Measurements from ENCODE around the gene SCO1. TPM values are rescaled to one million over a fixed set of nuclear protein-coding genes. Genes with fewer than 3 reads are reported as not detected.

Gene SCO1
- total and polyA plus RNA-seq, 2 of the 4 experiments (the other 2 are of a cell fraction) = 17.0 to 21.7 TPM

- H2AK9ac ChIP-seq (replicated peaks; ENCODE audit: low read depth, low read length, poor library complexity) = no peak overlapping the region
- H2BK120ac ChIP-seq (ENCODE audit: low read depth, low read length) = no peak overlapping the region
- H3K4ac ChIP-seq (ENCODE audit: low read depth, low read length) = no peak overlapping the region
- no peak overlapping the region for H3K56ac ChIP-seq (ENCODE audit: extremely low read depth, insufficient read depth, low read length)
- no peak for TF ChIP-seq RCOR1 (IDR thresholded peaks at IDR 0.05; ENCODE audit: insufficient replicate concordance, low read length)
- no peak for TF ChIP-seq RAD21 (IDR thresholded peaks at IDR 0.05; ENCODE audit: low read length)
- TF ChIP-seq, protein P1, sequence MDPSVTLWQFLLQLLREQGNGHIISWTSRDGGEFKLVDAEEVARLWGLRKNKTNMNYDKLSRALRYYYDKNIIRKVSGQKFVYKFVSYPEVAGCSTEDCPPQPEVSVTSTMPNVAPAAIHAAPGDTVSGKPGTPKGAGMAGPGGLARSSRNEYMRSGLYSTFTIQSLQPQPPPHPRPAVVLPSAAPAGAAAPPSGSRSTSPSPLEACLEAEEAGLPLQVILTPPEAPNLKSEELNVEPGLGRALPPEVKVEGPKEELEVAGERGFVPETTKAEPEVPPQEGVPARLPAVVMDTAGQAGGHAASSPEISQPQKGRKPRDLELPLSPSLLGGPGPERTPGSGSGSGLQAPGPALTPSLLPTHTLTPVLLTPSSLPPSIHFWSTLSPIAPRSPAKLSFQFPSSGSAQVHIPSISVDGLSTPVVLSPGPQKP (IDR thresholded peaks at IDR 0.05; ENCODE audit: borderline replicate concordance, low read depth, low read length) = no peak
- no peak for TF ChIP-seq SMC3 (IDR thresholded peaks at IDR 0.05; ENCODE audit: low read depth, low read length)
- no peak for TF ChIP-seq CEBPB (IDR thresholded peaks at IDR 0.05; ENCODE audit: low read depth, low read length)
- TF ChIP-seq BHLHE40 (IDR thresholded peaks at IDR 0.05; ENCODE audit: low read depth, low read length) = no peak
- no peak for TF ChIP-seq NFE2L2 (IDR thresholded peaks at IDR 0.05; ENCODE audit: low read depth, low read length)
- TF ChIP-seq USF2 (IDR thresholded peaks at IDR 0.05; ENCODE audit: low read depth, low read length) = no peak
- TF ChIP-seq FOS (IDR thresholded peaks at IDR 0.05; ENCODE audit: low read depth, low read length) = no peak
- TF ChIP-seq RFX5 (IDR thresholded peaks at IDR 0.05; ENCODE audit: low read depth, low read length) = no peak
- TF ChIP-seq, protein P2, sequence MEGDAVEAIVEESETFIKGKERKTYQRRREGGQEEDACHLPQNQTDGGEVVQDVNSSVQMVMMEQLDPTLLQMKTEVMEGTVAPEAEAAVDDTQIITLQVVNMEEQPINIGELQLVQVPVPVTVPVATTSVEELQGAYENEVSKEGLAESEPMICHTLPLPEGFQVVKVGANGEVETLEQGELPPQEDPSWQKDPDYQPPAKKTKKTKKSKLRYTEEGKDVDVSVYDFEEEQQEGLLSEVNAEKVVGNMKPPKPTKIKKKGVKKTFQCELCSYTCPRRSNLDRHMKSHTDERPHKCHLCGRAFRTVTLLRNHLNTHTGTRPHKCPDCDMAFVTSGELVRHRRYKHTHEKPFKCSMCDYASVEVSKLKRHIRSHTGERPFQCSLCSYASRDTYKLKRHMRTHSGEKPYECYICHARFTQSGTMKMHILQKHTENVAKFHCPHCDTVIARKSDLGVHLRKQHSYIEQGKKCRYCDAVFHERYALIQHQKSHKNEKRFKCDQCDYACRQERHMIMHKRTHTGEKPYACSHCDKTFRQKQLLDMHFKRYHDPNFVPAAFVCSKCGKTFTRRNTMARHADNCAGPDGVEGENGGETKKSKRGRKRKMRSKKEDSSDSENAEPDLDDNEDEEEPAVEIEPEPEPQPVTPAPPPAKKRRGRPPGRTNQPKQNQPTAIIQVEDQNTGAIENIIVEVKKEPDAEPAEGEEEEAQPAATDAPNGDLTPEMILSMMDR (conservative IDR thresholded peaks at IDR 0.05; ENCODE audit: low read depth, low read length) = no peak
- no peak overlapping the region for H2AK5ac ChIP-seq (ENCODE audit: low read depth, low read length)
- no peak overlapping the region for H3K23ac ChIP-seq (ENCODE audit: low read depth, low read length)
- no peak overlapping the region for H3K18ac ChIP-seq (ENCODE audit: low read depth, low read length)
- intact Hi-C loops (cut with micrococcal nuclease) = loop anchor here (2.0 kb wide), 1 partner anchor 89 kb away; no protein-coding TSS in a partner anchor
- H3K27me3 ChIP-seq (ENCODE audit: control insufficient read depth, insufficient read depth, low read length) = peaks cover 7% of the 10 kb centered on the region
- no peak overlapping the region for H2BK5ac ChIP-seq (ENCODE audit: low read depth, low read length, poor library complexity, severe bottlenecking)
- no peak overlapping the region for H2BK15ac ChIP-seq (ENCODE audit: low read depth, low read length)
- no peak overlapping the region for H3K4me2 ChIP-seq (ENCODE audit: low read depth, low read length)
- ChIA-PET CTCF (interaction anchor here (0.7 to 2.6 kb wide), 4 partner anchors 36 to 997 kb away, joined by 3 to 16 read pairs (median 4); no protein-coding TSS in a partner anchor), POLR2A (ENCODE audit: unreplicated experiment) (no interaction called here)
- no peak overlapping the region for H4K5ac ChIP-seq (ENCODE audit: low read depth, low read length)
- ATAC-seq (ENCODE audit: low read depth) (no peak), DNase-seq (no peak)
- in situ Hi-C loops (cut with MboI; ENCODE audit: low sequenced_read_pairs) = loop anchor here (5.0 to 10.0 kb wide), 3 partner anchors 91 to 1259 kb away; partner anchors contain the start of gene ZNF18
- no peaks in the 10 kb centered on the region for H3K9me3 ChIP-seq (ENCODE audit: control insufficient read depth, insufficient read depth, low read length)
- H3K27ac ChIP-seq (ENCODE audit: insufficient read depth, low read length) = no peak overlapping the region
- H3K4me1 ChIP-seq (ENCODE audit: control insufficient read depth, insufficient read depth, low read length) = no peaks in the 10 kb centered on the region; the same call in 1 of the 2 replicates
- no peaks in the 10 kb centered on the region for H3K79me1 ChIP-seq (ENCODE audit: low read depth in 1 of 2, low read length in 2 of 2)
- no peak overlapping the region for H4K8ac ChIP-seq (ENCODE audit: low read depth in 2 of 2, low read length in 2 of 2)
- H3K14ac ChIP-seq (replicated peaks; ENCODE audit: low read depth, low read length) = no peak overlapping the region
- no peak overlapping the region for H3K4me3 ChIP-seq (ENCODE audit: insufficient read depth, low read depth, low read length)
- H2BK20ac ChIP-seq (ENCODE audit: low read depth, low read length) = no peak overlapping the region
- no peak overlapping the region for H4K91ac ChIP-seq (ENCODE audit: insufficient read depth, low read depth, low read length)
- dilution Hi-C loops (cut with HindIII; ENCODE audit: low sequenced_read_pairs, unreplicated experiment) = no loop called here
- H3K9me1 ChIP-seq (ENCODE audit: insufficient read depth, low read length) = no peaks in the 10 kb centered on the region
- no peaks in the 10 kb centered on the region for H3K36me3 ChIP-seq (ENCODE audit: control insufficient read depth, insufficient read depth, low read length)
- no peak overlapping the region for H2AFZ ChIP-seq (replicated peaks; ENCODE audit: low read length, poor library complexity)
- WGBS, 2 experiments (ENCODE audit: extremely low coverage in 2 of 2, insufficient read length in 1 of 2) = no CpG with 5 or more reads among the region's 4 CpGs
- no peaks in the 10 kb centered on the region for H4K20me1 ChIP-seq (ENCODE audit: insufficient read depth, low read length)
- H3K9ac ChIP-seq (ENCODE audit: low read depth, low read length) = no peak overlapping the region
- BruUV-seq (replicated peaks) = no TSS peak
These were observed 38.5 kb upstream of the SCO1 start for GRCh38 chr17:10735821-10736220.
